ENCODE data around the gene FAM171A2.

Gene FAM171A2

GRCh38 chr17:44384281-44384822 is 20.7 kb upstream of the FAM171A2 start:
- no peak overlapping the region for H3K27ac ChIP-seq (replicated peaks)
- DNase-seq (ENCODE audit: low read depth in 1 of 2, low spot score in 1 of 2), result no peak

GRCh38 chr17:44383861-44384260 is 20.2 kb upstream of the FAM171A2 start:
- no peak for TF ChIP-seq CTCF (IDR thresholded peaks at IDR 0.05; ENCODE audit: insufficient read depth, low read length)
- TF ChIP-seq REST (IDR thresholded peaks at IDR 0.05; ENCODE audit: insufficient replicate concordance, low read depth), result no peak
- TF ChIP-seq POLR2AphosphoS5 (IDR thresholded peaks at IDR 0.05; ENCODE audit: low read depth), result no peak
- TF ChIP-seq SPI1 (IDR thresholded peaks at IDR 0.05; ENCODE audit: borderline replicate concordance, low read depth), result no peak
- no peak for TF ChIP-seq GABPA (IDR thresholded peaks at IDR 0.05; ENCODE audit: low read depth)
- Histone ChIP-seq H3K27ac (replicated peaks) (no peak overlapping the region), H3K4me3 (replicated peaks; ENCODE audit: insufficient read depth, low read length) (no peak overlapping the region), H3K27me3 (ENCODE audit: insufficient read depth, poor library complexity, severe bottlenecking) (no peaks in the 10 kb centered on the region)
- no peak for DNase-seq (ENCODE audit: low read depth in 1 of 2, low spot score in 1 of 2)

More at GRCh38 chr17:44384281-44384822, 20.7 kb upstream of the FAM171A2 start:
- H3K27me3 ChIP-seq (ENCODE audit: insufficient read depth, poor library complexity, severe bottlenecking), result no peaks in the 10 kb centered on the region
- H3K4me3 ChIP-seq (replicated peaks; ENCODE audit: insufficient read depth, low read length), result no peak overlapping the region
- no peak for TF ChIP-seq GABPA (IDR thresholded peaks at IDR 0.05; ENCODE audit: low read depth)
- no peak for TF ChIP-seq CTCF (IDR thresholded peaks at IDR 0.05; ENCODE audit: insufficient read depth, low read length)
- no peak for TF ChIP-seq POLR2AphosphoS5 (IDR thresholded peaks at IDR 0.05; ENCODE audit: low read depth)
- no peak for TF ChIP-seq SPI1 (IDR thresholded peaks at IDR 0.05; ENCODE audit: borderline replicate concordance, low read depth)
- no peak for TF ChIP-seq REST (IDR thresholded peaks at IDR 0.05; ENCODE audit: insufficient replicate concordance, low read depth)

- no peaks in the 10 kb centered on the region for H3K27me3 ChIP-seq (ENCODE audit: insufficient read depth, poor library complexity, severe bottlenecking)
- TF ChIP-seq GABPA (IDR thresholded peaks at IDR 0.05; ENCODE audit: low read depth) (no peak), REST (IDR thresholded peaks at IDR 0.05; ENCODE audit: insufficient replicate concordance, low read depth) (no peak)
- no peak overlapping the region for H3K4me3 ChIP-seq (replicated peaks; ENCODE audit: insufficient read depth, low read length)
- no peak overlapping the region for H3K27ac ChIP-seq (replicated peaks)
- no peak for DNase-seq (ENCODE audit: low read depth in 1 of 2, low spot score in 1 of 2)
Measured at GRCh38 chr17:44383363-44383762, 19.7 kb upstream of the FAM171A2 start.
